HEK293 (cell line): ENCODE measurements around the gene COP1.
A peak's percentile ranks its signal among the peaks of the same experiment; 100 is the strongest.

Experiments used
- ATF2 ChIP-seq: fragments of 450-650 bp; formaldehyde crosslinking; IDR thresholded peaks from 2 replicates; pipeline ENCODE4 v1.5.1; 2016; ENCODE audit warnings: missing biosample characterization, missing genetic modification characterization, low read depth
- EGR2 ChIP-seq: fragments of 450-650 bp; formaldehyde crosslinking; IDR thresholded peaks from 2 replicates; pipeline ENCODE4 v1.5.1; 2016; ENCODE audit warnings: low read depth, missing biosample characterization, missing genetic modification characterization
- IKZF3 ChIP-seq: fragments of 450-650 bp; IDR thresholded peaks from 2 replicates; pipeline ENCODE4 v1.5.0; 2018; ENCODE audit warnings: missing biosample characterization, mild to moderate bottlenecking, missing genetic modification characterization, moderate library complexity
- KLF9 ChIP-seq: fragments of 450-650 bp; formaldehyde crosslinking; IDR thresholded peaks from 2 replicates; pipeline ENCODE4 v1.5.1; 2016; ENCODE audit warnings: missing biosample characterization, missing genetic modification characterization, low read depth
- MZF1 ChIP-seq: fragments of 450-650 bp; formaldehyde crosslinking; IDR thresholded peaks from 2 replicates; pipeline ENCODE4 v1.5.1; 2017; ENCODE audit warnings: missing biosample characterization, missing genetic modification characterization, borderline replicate concordance
- OVOL3 ChIP-seq: fragments of 450-650 bp; formaldehyde crosslinking; IDR thresholded peaks from 2 replicates; pipeline ENCODE4 v1.5.1; 2016; ENCODE audit warnings: missing biosample characterization, missing genetic modification characterization
- RBAK ChIP-seq: fragments of 450-650 bp; formaldehyde crosslinking; IDR thresholded peaks from 2 replicates; pipeline ENCODE4 v1.5.1; 2016; ENCODE audit warnings: missing biosample characterization, missing genetic modification characterization
- SCRT2 ChIP-seq: fragments of 450-650 bp; formaldehyde crosslinking; IDR thresholded peaks from 2 replicates; pipeline ENCODE4 v1.5.1; 2016; ENCODE audit warnings: missing biosample characterization, missing genetic modification characterization
- ZBTB6 ChIP-seq: fragments of 450-650 bp; formaldehyde crosslinking; IDR thresholded peaks from 2 replicates; pipeline ENCODE4 v1.5.1; 2017; ENCODE audit warnings: missing biosample characterization, missing genetic modification characterization
- ZIC2 ChIP-seq: fragments of 450-650 bp; formaldehyde crosslinking; IDR thresholded peaks from 2 replicates; pipeline ENCODE4 v1.5.1; 2016; ENCODE audit warnings: missing biosample characterization, missing genetic modification characterization
- ZNF140 ChIP-seq: fragments of 450-650 bp; formaldehyde crosslinking; IDR thresholded peaks from 2 replicates; pipeline ENCODE4 v1.5.1; 2016; ENCODE audit warnings: missing biosample characterization, missing genetic modification characterization
- ZNF148 ChIP-seq: fragments of 450-650 bp; formaldehyde crosslinking; IDR thresholded peaks from 2 replicates; pipeline ENCODE4 v1.5.0; 2017; ENCODE audit warnings: missing biosample characterization, missing genetic modification characterization, borderline replicate concordance
- ZNF16 ChIP-seq: fragments of 450-650 bp; formaldehyde crosslinking; IDR thresholded peaks from 2 replicates; pipeline ENCODE4 v1.5.1; 2016; ENCODE audit warnings: low read depth, missing biosample characterization, missing genetic modification characterization
- ZNF174 ChIP-seq: fragments of 450-650 bp; formaldehyde crosslinking; IDR thresholded peaks from 2 replicates; pipeline ENCODE4 v1.5.0; 2017; ENCODE audit warnings: missing biosample characterization, mild to moderate bottlenecking, missing genetic modification characterization
- ZNF48 ChIP-seq: fragments of 450-650 bp; formaldehyde crosslinking; IDR thresholded peaks from 2 replicates; pipeline ENCODE4 v1.5.1; 2016; ENCODE audit warnings: missing biosample characterization, missing genetic modification characterization
- ZNF521 ChIP-seq: fragments of 450-650 bp; formaldehyde crosslinking; IDR thresholded peaks from 2 replicates; pipeline ENCODE4 v1.5.1; 2017; ENCODE audit warnings: missing biosample characterization, mild to moderate bottlenecking, missing genetic modification characterization
- ZNF530 ChIP-seq: fragments of 450-650 bp; formaldehyde crosslinking; IDR thresholded peaks from 2 replicates; pipeline ENCODE4 v1.5.1; 2016; ENCODE audit warnings: low read depth, missing biosample characterization, missing genetic modification characterization
- ZNF558 ChIP-seq: fragments of 450-650 bp; formaldehyde crosslinking; IDR thresholded peaks from 2 replicates; pipeline ENCODE4 v1.5.1; 2016; ENCODE audit warnings: missing biosample characterization, missing genetic modification characterization
- ZNF571 ChIP-seq: fragments of 450-650 bp; formaldehyde crosslinking; IDR thresholded peaks from 2 replicates; pipeline ENCODE4 v1.5.0; 2017; ENCODE audit warnings: missing biosample characterization, missing genetic modification characterization
- ZNF626 ChIP-seq: fragments of 450-650 bp; sonication (Bioruptor Pico); formaldehyde crosslinking; IDR thresholded peaks from 2 replicates; pipeline ENCODE4 v1.5.1; 2018; ENCODE audit warnings: missing biosample characterization, missing genetic modification characterization, inconsistent platforms
- ZNF645 ChIP-seq: fragments of 450-650 bp; formaldehyde crosslinking; IDR thresholded peaks from 2 replicates; pipeline ENCODE4; 2016; ENCODE audit warnings: missing biosample characterization, missing genetic modification characterization
- ZNF660 ChIP-seq: fragments of 450-650 bp; IDR thresholded peaks from 2 replicates; pipeline ENCODE4 v1.5.1; 2018; ENCODE audit warnings: missing biosample characterization, mild to moderate bottlenecking, missing genetic modification characterization
- ZNF704 ChIP-seq: fragments of 450-650 bp; formaldehyde crosslinking; IDR thresholded peaks from 2 replicates; pipeline ENCODE4 v1.5.1; 2016; ENCODE audit warnings: missing biosample characterization, missing genetic modification characterization
- ZNF76 ChIP-seq: fragments of 450-650 bp; formaldehyde crosslinking; IDR thresholded peaks from 2 replicates; pipeline ENCODE4; 2016; ENCODE audit warnings: low read depth, missing biosample characterization, missing genetic modification characterization, borderline replicate concordance
- ZNF768 ChIP-seq: fragments of 450-650 bp; formaldehyde crosslinking; IDR thresholded peaks from 2 replicates; pipeline ENCODE4 v1.5.1; 2018; ENCODE audit warnings: missing biosample characterization, mild to moderate bottlenecking, missing genetic modification characterization
- ZNF785 ChIP-seq: fragments of 450-650 bp; formaldehyde crosslinking; IDR thresholded peaks from 2 replicates; pipeline ENCODE4 v1.5.1; 2016; ENCODE audit warnings: missing biosample characterization, missing genetic modification characterization
- ZNF792 ChIP-seq: fragments of 450-650 bp; formaldehyde crosslinking; IDR thresholded peaks from 2 replicates; pipeline ENCODE4 v1.5.1; 2016; ENCODE audit warnings: missing biosample characterization, missing genetic modification characterization
- TF ChIP-seq, protein P1 (sequence below): fragments of 450-650 bp; formaldehyde crosslinking; IDR thresholded peaks from 2 replicates; pipeline ENCODE4 v1.5.1; 2016; ENCODE audit warnings: missing biosample characterization, missing genetic modification characterization
- TF ChIP-seq, protein P2 (sequence below): fragments of 450-650 bp; formaldehyde crosslinking; IDR thresholded peaks from 2 replicates; pipeline ENCODE4 v1.5.1; 2016; ENCODE audit warnings: missing biosample characterization, missing genetic modification characterization

COP1 gene

DNA sequence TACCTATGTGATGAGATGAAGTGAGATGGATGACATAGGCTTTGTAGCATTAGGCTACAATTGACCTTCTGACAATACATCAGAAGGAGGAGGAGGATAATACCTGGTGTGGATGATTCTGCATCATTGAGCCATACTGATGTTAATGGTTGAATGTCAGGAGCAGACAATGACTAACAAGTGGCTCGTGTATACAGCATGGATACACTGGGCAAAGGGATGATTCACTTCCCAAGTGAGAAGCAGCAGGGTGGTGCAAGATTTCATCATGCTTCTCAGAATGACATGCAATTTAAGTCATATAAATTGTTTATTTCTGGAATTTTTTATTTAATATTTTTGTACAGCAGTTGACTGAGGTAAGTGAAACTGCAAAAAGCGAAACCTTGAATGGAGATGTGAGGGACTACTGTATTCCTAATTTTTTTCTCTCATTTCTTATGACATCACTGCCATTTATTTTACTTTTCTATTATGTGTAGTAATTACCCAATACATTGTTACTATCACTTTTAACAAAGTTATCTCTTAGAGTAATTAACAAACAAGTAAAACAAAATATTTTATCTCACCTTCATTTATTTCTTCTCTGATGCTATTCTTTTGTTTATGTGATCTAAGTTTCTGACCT, 34.4 kb upstream of the COP1 start (continued):
- TF ChIP-seq ZNF48 (tag by site-specific recombination), result no peak
- TF ChIP-seq ZNF558, result 0 out of 2 replicates have a peak, but pooled peaks have one; percentile 42
- no peak for TF ChIP-seq ZNF76
- TF ChIP-seq RBAK (tag by site-specific recombination), result no peak
- TF ChIP-seq ZNF530 (tag by site-specific recombination), result no peak
- no peak for TF ChIP-seq ZNF768 (tag by site-specific recombination)
- TF ChIP-seq MZF1 (tag by site-specific recombination), result no peak
- no peak for TF ChIP-seq ZNF785 (tag by site-specific recombination)
- TF ChIP-seq ZNF174 (tag by site-specific recombination), result no peak
- peak; percentile 60 for TF ChIP-seq ATF2 (tag by site-specific recombination)
- TF ChIP-seq ZNF704 (tag by site-specific recombination), result no peak
- TF ChIP-seq ZNF16 (tag by site-specific recombination), result no peak
- TF ChIP-seq ZNF521 (tag by site-specific recombination), result no peak
- TF ChIP-seq KLF9 (tag by site-specific recombination), result no peak
- no peak for TF ChIP-seq ZNF140
- no peak for TF ChIP-seq OVOL3
- no peak for TF ChIP-seq ZNF571
- TF ChIP-seq ZNF645, result no peak
- TF ChIP-seq, protein P1, sequence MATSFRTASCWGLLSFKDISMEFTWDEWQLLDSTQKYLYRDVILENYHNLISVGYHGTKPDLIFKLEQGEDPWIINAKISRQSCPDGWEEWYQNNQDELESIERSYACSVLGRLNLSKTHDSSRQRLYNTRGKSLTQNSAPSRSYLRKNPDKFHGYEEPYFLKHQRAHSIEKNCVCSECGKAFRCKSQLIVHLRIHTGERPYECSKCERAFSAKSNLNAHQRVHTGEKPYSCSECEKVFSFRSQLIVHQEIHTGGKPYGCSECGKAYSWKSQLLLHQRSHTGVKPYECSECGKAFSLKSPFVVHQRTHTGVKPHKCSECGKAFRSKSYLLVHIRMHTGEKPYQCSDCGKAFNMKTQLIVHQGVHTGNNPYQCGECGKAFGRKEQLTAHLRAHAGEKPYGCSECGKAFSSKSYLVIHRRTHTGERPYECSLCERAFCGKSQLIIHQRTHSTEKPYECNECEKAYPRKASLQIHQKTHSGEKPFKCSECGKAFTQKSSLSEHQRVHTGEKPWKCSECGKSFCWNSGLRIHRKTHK (tag by site-specific recombination), result no peak
- TF ChIP-seq ZNF626 (tag by site-specific recombination), result no peak
- peak; percentile 83; the same call in 1 of the 2 replicates for TF ChIP-seq ZNF792 (tag by site-specific recombination)
- TF ChIP-seq SCRT2, result peak; percentile 77
- TF ChIP-seq ZNF148 (tag by site-specific recombination), result no peak
- TF ChIP-seq EGR2 (tag by site-specific recombination), result no peak
- TF ChIP-seq ZIC2, result no peak
- TF ChIP-seq, protein P2, sequence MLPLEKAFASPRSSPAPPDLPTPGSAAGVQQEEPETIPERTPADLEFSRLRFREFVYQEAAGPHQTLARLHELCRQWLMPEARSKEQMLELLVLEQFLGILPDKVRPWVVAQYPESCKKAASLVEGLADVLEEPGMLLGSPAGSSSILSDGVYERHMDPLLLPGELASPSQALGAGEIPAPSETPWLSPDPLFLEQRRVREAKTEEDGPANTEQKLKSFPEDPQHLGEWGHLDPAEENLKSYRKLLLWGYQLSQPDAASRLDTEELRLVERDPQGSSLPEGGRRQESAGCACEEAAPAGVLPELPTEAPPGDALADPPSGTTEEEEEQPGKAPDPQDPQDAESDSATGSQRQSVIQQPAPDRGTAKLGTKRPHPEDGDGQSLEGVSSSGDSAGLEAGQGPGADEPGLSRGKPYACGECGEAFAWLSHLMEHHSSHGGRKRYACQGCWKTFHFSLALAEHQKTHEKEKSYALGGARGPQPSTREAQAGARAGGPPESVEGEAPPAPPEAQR (tag by site-specific recombination), result no peak
- peak; percentile 42; the same call in 1 of the 2 replicates for TF ChIP-seq ZBTB6
- no peak for TF ChIP-seq IKZF3 (tag by site-specific recombination)
- peak; percentile 57 for TF ChIP-seq ZNF660
